Keratinocyte (primary cell): Measurements from ENCODE around the gene PLEKHA6. TPM values are rescaled to one million over a fixed set of nuclear protein-coding genes. Genes with fewer than 3 reads are reported as not detected.

Experiments used
- DNase-seq: peaks from one replicate; pipeline ENCODE4 v3.0.0-alpha.2; 2011; ENCODE audit warnings: low read depth, missing footprints, low spot score
- FAIRE-seq: peaks from 2 replicates; lab custom pipeline; 2011; peaks lifted over from hg19 to GRCh38; lab: Jason Lieb, UNC
- H2AFZ ChIP-seq: 2 replicates; pipeline ENCODE4 v1.6.0; 2012; ENCODE audit warnings: low read length, control low read depth, inconsistent platforms; ENCODE audit not compliant: control insufficient read depth
- H3K27ac ChIP-seq: 2 replicates; pipeline ENCODE4 v1.5.1; 2011; ENCODE audit warnings: low read length; ENCODE audit not compliant: control insufficient read depth, insufficient read depth
- H3K27me3 ChIP-seq: 3 replicates; pipeline ENCODE4 v1.6.0; 2011; ENCODE audit warnings: low read length; ENCODE audit not compliant: control insufficient read depth, insufficient read depth; ENCODE audit errors: extremely low read depth
- H3K36me3 ChIP-seq, 2 experiments: 2 replicates in 1 of 2; 3 replicates in 1 of 2; pipeline ENCODE4 v1.5.1; 2011; ENCODE audit warnings: low read length in 2 of 2, mild to moderate bottlenecking in 1 of 2; ENCODE audit not compliant: control insufficient read depth in 2 of 2, insufficient read depth in 2 of 2; ENCODE audit errors: extremely low read depth in 1 of 2
- H3K4me1 ChIP-seq: 3 replicates; pipeline ENCODE4 v1.5.1; 2011; ENCODE audit warnings: low read length; ENCODE audit not compliant: control insufficient read depth, insufficient read depth; ENCODE audit errors: extremely low read depth
- H3K4me2 ChIP-seq: 3 replicates; pipeline ENCODE4 v1.6.0; 2011; ENCODE audit warnings: low read depth, low read length; ENCODE audit not compliant: control insufficient read depth, insufficient read depth; ENCODE audit errors: extremely low read depth
- H3K4me3 ChIP-seq, 3 experiments: fragments of 200-600 bp in 1 of 3; sonication (generic) in 1 of 3; 2 replicates in 2 of 3; 3 replicates in 1 of 3; pipeline ENCODE4 v1.5.1; 2011 to 2016; ENCODE audit warnings: low read length in 3 of 3, mild to moderate bottlenecking in 3 of 3, control low read depth in 2 of 3, inconsistent platforms in 1 of 3, low read depth in 1 of 3, mixed read lengths in 1 of 3, mixed run types in 1 of 3, moderate library complexity in 1 of 3; ENCODE audit not compliant: control insufficient read depth in 2 of 3, insufficient read depth in 2 of 3; ENCODE audit errors: extremely low read depth in 1 of 3
- H3K79me2 ChIP-seq: 2 replicates; pipeline ENCODE4 v1.6.0; 2012; ENCODE audit warnings: low read length; ENCODE audit not compliant: control insufficient read depth, insufficient read depth
- H3K9ac ChIP-seq: 3 replicates; pipeline ENCODE4 v1.6.0; 2011; ENCODE audit warnings: low read length; ENCODE audit not compliant: control insufficient read depth, insufficient read depth; ENCODE audit errors: extremely low read depth
- H3K9me1 ChIP-seq: 3 replicates; pipeline ENCODE4 v1.6.0; 2011; ENCODE audit warnings: low read length; ENCODE audit not compliant: control insufficient read depth, insufficient read depth; ENCODE audit errors: extremely low read depth
- H3K9me3 ChIP-seq: 2 replicates; pipeline ENCODE4 v1.5.1; 2012; ENCODE audit warnings: low read depth, low read length; ENCODE audit not compliant: control insufficient read depth
- H4K20me1 ChIP-seq: 3 replicates; pipeline ENCODE4 v1.6.0; 2011; ENCODE audit warnings: low read length; ENCODE audit not compliant: control insufficient read depth, insufficient read depth; ENCODE audit errors: extremely low read depth
- EZH2 ChIP-seq: IDR thresholded peaks from one replicate; pipeline ENCODE4 v1.6.1; 2012; ENCODE audit warnings: inconsistent platforms, mild to moderate bottlenecking, low read length, moderate library complexity
- dilution Hi-C: fragments of 300-500 bp; cut with MboI; formaldehyde crosslinking; loops from one replicate; pipeline ENCODE4 v1.7.0; 2020; ENCODE audit warnings: low sequenced_read_pairs; ENCODE audit not compliant: extremely low pct_ligation_motif_present
- polyA plus RNA-seq, 5 experiments: library from polyadenylated mRNA; depleted of rRNA in 3 of 5; stranded (reverse) in 3 of 5; stranded (forward) in 1 of 5; unstranded in 1 of 5; fragments of >200 nt; gene quantifications; 1 replicate in 1 of 5; 2 replicates in 3 of 5; 3 replicates in 1 of 5; pipeline versions ENCODE4 v1.2.1 to v1.2.3, GENCODE V29; 2011 to 2012; ENCODE audit warnings: missing spikeins in 2 of 5, low read depth in 1 of 5, low replicate concordance in 1 of 5
- TF ChIP-seq, protein P1 (sequence below), 3 experiments: IDR thresholded peaks in 1 of 3; conservative IDR thresholded peaks in 1 of 3; optimal IDR thresholded peaks in 1 of 3; 2 replicates in 2 of 3; 3 replicates in 1 of 3; pipeline versions ENCODE3 to v1.5.1; 2011; ENCODE audit warnings: low read length in 3 of 3, mild to moderate bottlenecking in 3 of 3, moderate library complexity in 2 of 3, control low read depth in 1 of 3, inconsistent platforms in 1 of 3; ENCODE audit not compliant: insufficient read depth in 2 of 3; ENCODE audit errors: extremely low read depth in 1 of 3

PLEKHA6 gene
- polyA plus RNA-seq, 1 donor (not counting 4 experiments of a cell fraction or from before 2014, with no cell fraction given) = 1.5 TPM

DNA sequence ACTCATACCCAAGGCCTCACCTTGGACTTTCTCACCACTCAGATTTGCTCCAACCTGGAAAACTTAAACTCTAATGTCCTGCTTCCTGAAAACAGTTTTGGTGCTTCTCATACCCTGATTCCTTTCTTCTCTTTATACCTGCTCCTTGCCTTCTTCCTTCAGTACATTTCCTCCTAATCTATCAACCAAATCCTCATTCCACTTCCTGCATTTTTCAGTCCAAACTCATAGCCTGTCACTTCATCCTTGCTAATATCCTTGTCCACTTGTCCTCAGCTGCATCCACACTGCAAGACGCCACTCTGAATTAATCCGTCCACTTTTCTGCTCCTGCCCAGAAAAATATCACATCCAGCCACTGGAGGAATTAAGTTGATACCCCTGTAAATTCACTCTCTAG, 26.0 kb upstream of the PLEKHA6 start:
- Histone ChIP-seq H3K4me3 (no peak overlapping the region), H2AFZ (no peak overlapping the region), H4K20me1 (no peaks in the 10 kb centered on the region), H3K36me3 (no peaks in the 10 kb centered on the region), H3K9ac (no peak overlapping the region), H3K4me2 (no peak overlapping the region), H3K9me1 (no peaks in the 10 kb centered on the region), H3K4me1 (peaks cover 11% of the 10 kb centered on the region), H3K27me3 (no peaks in the 10 kb centered on the region), H3K79me2 (no peaks in the 10 kb centered on the region), H3K27ac (no peak overlapping the region), H3K9me3 (no peaks in the 10 kb centered on the region)
- no peak for DNase-seq
- TF ChIP-seq EZH2 = no peak
- TF ChIP-seq, protein P1, sequence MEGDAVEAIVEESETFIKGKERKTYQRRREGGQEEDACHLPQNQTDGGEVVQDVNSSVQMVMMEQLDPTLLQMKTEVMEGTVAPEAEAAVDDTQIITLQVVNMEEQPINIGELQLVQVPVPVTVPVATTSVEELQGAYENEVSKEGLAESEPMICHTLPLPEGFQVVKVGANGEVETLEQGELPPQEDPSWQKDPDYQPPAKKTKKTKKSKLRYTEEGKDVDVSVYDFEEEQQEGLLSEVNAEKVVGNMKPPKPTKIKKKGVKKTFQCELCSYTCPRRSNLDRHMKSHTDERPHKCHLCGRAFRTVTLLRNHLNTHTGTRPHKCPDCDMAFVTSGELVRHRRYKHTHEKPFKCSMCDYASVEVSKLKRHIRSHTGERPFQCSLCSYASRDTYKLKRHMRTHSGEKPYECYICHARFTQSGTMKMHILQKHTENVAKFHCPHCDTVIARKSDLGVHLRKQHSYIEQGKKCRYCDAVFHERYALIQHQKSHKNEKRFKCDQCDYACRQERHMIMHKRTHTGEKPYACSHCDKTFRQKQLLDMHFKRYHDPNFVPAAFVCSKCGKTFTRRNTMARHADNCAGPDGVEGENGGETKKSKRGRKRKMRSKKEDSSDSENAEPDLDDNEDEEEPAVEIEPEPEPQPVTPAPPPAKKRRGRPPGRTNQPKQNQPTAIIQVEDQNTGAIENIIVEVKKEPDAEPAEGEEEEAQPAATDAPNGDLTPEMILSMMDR (optimal IDR thresholded peaks at IDR 0.05 in 1 of 3, IDR thresholded peaks at IDR 0.05 in 1 of 3, conservative IDR thresholded peaks at IDR 0.05 in 1 of 3; ENCODE audit: extremely low read depth in 1 of 3, insufficient read depth in 2 of 3, low read length in 3 of 3) = no peak
- dilution Hi-C loops = no loop called here
- no peak for FAIRE-seq

DNA sequence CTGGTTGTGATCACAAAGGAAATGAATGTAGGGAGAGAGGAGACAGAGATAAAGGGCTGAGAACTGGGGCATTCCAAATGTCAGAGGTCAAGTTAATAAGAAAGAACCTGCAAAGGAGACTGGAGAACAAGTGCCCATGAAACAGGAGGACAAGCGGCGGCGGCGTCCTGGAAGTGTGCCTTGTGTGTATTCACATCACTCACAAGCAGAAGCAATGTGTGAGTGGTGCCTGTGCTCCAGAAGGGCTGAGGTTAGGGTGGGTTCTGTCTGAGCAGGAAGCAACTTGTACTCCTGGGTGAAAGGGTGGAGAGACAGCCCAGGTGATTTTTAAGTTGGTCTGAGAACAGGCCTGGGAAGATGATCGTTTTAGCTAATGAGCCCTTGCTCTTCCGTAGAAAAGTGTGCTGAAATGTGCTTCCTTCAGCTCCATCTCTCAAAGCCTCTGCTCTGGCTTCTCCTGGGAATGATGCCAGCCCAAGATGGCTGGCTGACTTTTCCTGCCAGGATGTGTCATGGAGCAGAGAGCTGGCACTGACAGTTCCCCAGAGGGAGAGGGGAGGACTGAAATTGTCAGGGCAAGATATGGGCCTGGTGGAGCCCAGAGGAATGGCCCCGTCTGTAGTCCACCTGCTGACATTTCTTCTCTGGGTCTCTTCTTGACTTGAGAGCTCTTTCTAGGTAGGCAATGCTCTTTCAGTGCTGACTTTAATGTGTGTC, 25.1 kb upstream of the PLEKHA6 start:
- Histone ChIP-seq H3K9me1 (no peaks in the 10 kb centered on the region), H2AFZ (peak overlapping the region; percentile 79), H3K4me2 (peak overlapping the region; percentile 49), H4K20me1 (no peaks in the 10 kb centered on the region), H3K4me3 (no peak overlapping the region), H3K36me3 (no peaks in the 10 kb centered on the region), H3K27me3 (no peaks in the 10 kb centered on the region), H3K9ac (no peak overlapping the region), H3K9me3 (no peaks in the 10 kb centered on the region), H3K79me2 (no peaks in the 10 kb centered on the region), H3K27ac (no peak overlapping the region), H3K4me1 (peaks cover 16% of the 10 kb centered on the region)
- FAIRE-seq (peak; percentile 56), DNase-seq (no peak)
- dilution Hi-C loops = no loop called here
- TF ChIP-seq EZH2 = no peak
- TF ChIP-seq, protein P1 (optimal IDR thresholded peaks at IDR 0.05 in 1 of 3, IDR thresholded peaks at IDR 0.05 in 1 of 3, conservative IDR thresholded peaks at IDR 0.05 in 1 of 3; ENCODE audit: extremely low read depth in 1 of 3, insufficient read depth in 2 of 3, low read length in 3 of 3) = no peak
